GM12873 (cell line): ENCODE results near the gene PRPF39.

ENCODE experiments used
- CTCF ChIP-seq: IDR thresholded peaks from 2 replicates; pipeline ENCODE4 v1.5.1; 2012; ENCODE audit warnings: low read depth, mild to moderate bottlenecking, moderate library complexity, low read length, control low read depth; ENCODE audit not compliant: insufficient read depth; ENCODE audit errors: missing control alignments

The PRPF39 gene

GRCh38 chr14:45083976-45084722 lies at the start of gene PRPF39:
Gene PRPF39, plus strand, starts transcription at chr14:45084116. Its CDS starts 11,124 bp downstream, at chr14:45095240.
- TF ChIP-seq CTCF = no peak

- no peak for TF ChIP-seq CTCF
These were observed 49.2 kb upstream of the PRPF39 start for GRCh38 chr14:45034730-45035129.

- no peak for TF ChIP-seq CTCF
These were observed 45.7 kb upstream of the PRPF39 start for GRCh38 chr14:45038256-45038655.

GRCh38 chr14:45038865-45039264 lies 45.1 kb upstream of the PRPF39 start:
- no peak for TF ChIP-seq CTCF

GRCh38 chr14:45039390-45039789 lies 44.5 kb upstream of the PRPF39 start:
- TF ChIP-seq CTCF = no peak

- TF ChIP-seq CTCF = no peak
These were observed 42.3 kb upstream of the PRPF39 start for GRCh38 chr14:45041641-45042040.

- no peak for TF ChIP-seq CTCF
These were observed 39.3 kb upstream of the PRPF39 start for GRCh38 chr14:45044638-45045037.
